Lung (tissue), 12 donors: ENCODE measurements around the gene AMOT. TPM values are rescaled to one million over a fixed set of nuclear protein-coding genes. Genes with fewer than 3 reads are reported as not detected.

Source experiments
- ATAC-seq: fragments of 200-7000 bp; cut with Tn5 transposase; one replicate; pipeline ENCODE4 v1.9.1; 2020; ENCODE audit warnings: moderate number of reproducible peaks; ENCODE audit not compliant: insufficient read depth, low FRiP score
- DNase-seq, 3 donors: peaks; one replicate each; pipeline ENCODE4 v3.0.0-alpha.2; 2013 to 2017
- H3K27ac ChIP-seq, 2 donors: one replicate each; pipeline ENCODE4 v1.5.1; 2013; ENCODE audit warnings: mild to moderate bottlenecking in 2 of 2, moderate library complexity in 2 of 2, control low read depth in 1 of 2, inconsistent platforms in 1 of 2, low read depth in 1 of 2, low read length in 1 of 2
- H3K27me3 ChIP-seq, 3 donors: one replicate each; pipeline ENCODE4 v1.5.1; 2013; ENCODE audit warnings: low read length in 2 of 3; ENCODE audit not compliant: control insufficient read depth in 3 of 3, insufficient read depth in 3 of 3
- H3K36me3 ChIP-seq, 4 donors: one replicate each; pipeline ENCODE4 v1.5.1; 2013; ENCODE audit warnings: low read length in 4 of 4, mild to moderate bottlenecking in 1 of 4, moderate library complexity in 1 of 4; ENCODE audit not compliant: control insufficient read depth in 4 of 4, insufficient read depth in 4 of 4
- H3K4me1 ChIP-seq, 5 donors: one replicate each; pipeline ENCODE4 v1.5.1; 2013; ENCODE audit warnings: low read length in 5 of 5, mild to moderate bottlenecking in 2 of 5, moderate library complexity in 1 of 5; ENCODE audit not compliant: control insufficient read depth in 5 of 5, insufficient read depth in 5 of 5
- H3K4me3 ChIP-seq: one replicate; pipeline ENCODE4 v1.5.1; 2013; ENCODE audit warnings: mild to moderate bottlenecking, control low read depth, moderate library complexity
- H3K9ac ChIP-seq, 2 donors: one replicate each; pipeline ENCODE4 v1.5.1; 2013; ENCODE audit warnings: low read length in 2 of 2, control low read depth in 1 of 2; ENCODE audit not compliant: insufficient read depth in 1 of 2
- H3K9me3 ChIP-seq, 4 donors: one replicate each; pipeline ENCODE4 v1.5.1; 2013; ENCODE audit warnings: low read length in 3 of 4, mild to moderate bottlenecking in 1 of 4, moderate library complexity in 1 of 4; ENCODE audit not compliant: control insufficient read depth in 4 of 4, insufficient read depth in 3 of 4
- CTCF ChIP-seq: IDR thresholded peaks from 2 replicates; pipeline ENCODE4 v1.5.1; 2012; ENCODE audit warnings: mild to moderate bottlenecking; ENCODE audit errors: control extremely low read depth, extremely low read depth
- WGBS, 2 donors: extraction: QIAGEN DNeasy Blood & Tissue Kit; methylation state at CpG; one replicate each; pipeline ENCODE4 v1.1.7; 2013; 5-methylcytosine and 5-hydroxymethylcytosine counted together
- polyA plus RNA-seq, 2 donors: library from polyadenylated mRNA; stranded (reverse); fragments of 200-250 nt; gene quantifications; one replicate each; pipeline ENCODE4 v1.2.1, GENCODE V29; 2013
- total RNA-seq, 2 donors: library from RNA; depleted of rRNA in 1 of 2; stranded (reverse); fragments of >200 nt in 1 of 2; gene quantifications; one replicate each; pipeline ENCODE4 v1.2.1, GENCODE V29; 2014 to 2021
- donor health status: control.
- donor health status: control.
- donor health status: Bipolar disorder and iron deficiency.
- donor health status: healthy.
- donor health status: DM: yes; HTN: yes; CAD: no.

AMOT gene
- total and polyA plus RNA-seq, 4 donors = 0.79 to 11.8 (median 5.9) TPM

GRCh38 chrX:112759512-112759911 is 81.1 kb downstream of the AMOT start:
- H3K4me3 ChIP-seq = no peak overlapping the region
- no peak for DNase-seq
- H3K4me1 ChIP-seq = no peaks in the 10 kb centered on the region
- H3K27me3 ChIP-seq = peaks cover 7 to 45% (median 10%) of the 10 kb centered on the region in 3 donors
- 43 to 75% methylated on average over 3 of the region's 3 CpGs for WGBS, 2 donors
- H3K9ac ChIP-seq = no peak overlapping the region
- no peak for ATAC-seq
- no peaks in the 10 kb centered on the region for H3K36me3 ChIP-seq
- H3K9me3 ChIP-seq = peaks cover 0 to 3% (median 0%) of the 10 kb centered on the region in 4 donors
- H3K27ac ChIP-seq = no peak overlapping the region
- TF ChIP-seq CTCF = no peak

- H3K36me3 ChIP-seq = no peaks in the 10 kb centered on the region
- H3K4me3 ChIP-seq = no peak overlapping the region
- no peak overlapping the region for H3K27ac ChIP-seq
- 67 to 89% methylated on average over 4 of the region's 4 CpGs for whole genome bisulfite sequencing, 2 donors
- H3K4me1 ChIP-seq = no peaks in the 10 kb centered on the region
- ATAC-seq (no peak), DNase-seq (no peak)
- H3K9me3 ChIP-seq = peaks cover 0 to 3% (median 0%) of the 10 kb centered on the region in 4 donors
- no peak for TF ChIP-seq CTCF
- no peak overlapping the region for H3K9ac ChIP-seq
- peaks cover 5 to 48% (median 10%) of the 10 kb centered on the region in 3 donors for H3K27me3 ChIP-seq
Measured at GRCh38 chrX:112757946-112758345, 82.7 kb downstream of the AMOT start.

- no peaks in the 10 kb centered on the region for H3K4me1 ChIP-seq
- H3K9ac ChIP-seq = no peak overlapping the region
Measured at GRCh38 chrX:112753116-112753515, 87.5 kb downstream of the AMOT start.

More at GRCh38 chrX:112753116-112753515, 87.5 kb downstream of the AMOT start:
- H3K36me3 ChIP-seq = no peaks in the 10 kb centered on the region
- no peak for ATAC-seq
- no peaks in the 10 kb centered on the region for H3K9me3 ChIP-seq
- WGBS, 2 donors = 88 to 94% methylated on average over 1 of the region's 1 CpG
- no peak for TF ChIP-seq CTCF
- H3K27me3 ChIP-seq = peaks cover 3 to 43% (median 10%) of the 10 kb centered on the region in 3 donors
- no peak overlapping the region for H3K27ac ChIP-seq
- DNase-seq = no peak
- no peak overlapping the region for H3K4me3 ChIP-seq
